GM12801 (cell line): Measurements from ENCODE around the gene AMZ1.

Experiments
- CTCF ChIP-seq: IDR thresholded peaks from one replicate; pipeline ENCODE4 v1.5.1; 2011; ENCODE audit warnings: control low read depth; ENCODE audit not compliant: insufficient read length; ENCODE audit errors: extremely low read depth

Gene AMZ1

DNA sequence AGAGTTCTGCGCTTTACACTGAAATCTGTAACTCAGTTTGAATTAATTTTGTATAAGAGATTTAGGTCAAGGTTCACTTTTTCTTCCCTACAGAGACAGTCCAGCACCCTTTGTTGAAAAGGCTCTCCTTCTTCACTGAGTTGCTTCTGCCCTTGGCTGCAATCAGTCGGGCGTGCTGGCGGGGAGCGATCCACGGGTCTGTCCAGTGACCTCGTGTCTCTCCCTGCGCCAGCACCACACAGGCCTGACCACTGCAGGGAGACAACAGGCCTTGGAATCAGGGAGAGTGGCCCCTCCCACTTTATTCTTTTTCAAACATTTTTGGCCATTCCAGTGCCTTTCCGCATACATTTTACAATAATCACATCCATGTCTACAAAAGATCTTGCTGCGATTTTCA is 66.9 kb downstream of the AMZ1 start:
- no peak for TF ChIP-seq CTCF

GRCh38 chr7:2755531-2755930 is 67.5 kb downstream of the AMZ1 start:
- TF ChIP-seq CTCF = no peak

DNA sequence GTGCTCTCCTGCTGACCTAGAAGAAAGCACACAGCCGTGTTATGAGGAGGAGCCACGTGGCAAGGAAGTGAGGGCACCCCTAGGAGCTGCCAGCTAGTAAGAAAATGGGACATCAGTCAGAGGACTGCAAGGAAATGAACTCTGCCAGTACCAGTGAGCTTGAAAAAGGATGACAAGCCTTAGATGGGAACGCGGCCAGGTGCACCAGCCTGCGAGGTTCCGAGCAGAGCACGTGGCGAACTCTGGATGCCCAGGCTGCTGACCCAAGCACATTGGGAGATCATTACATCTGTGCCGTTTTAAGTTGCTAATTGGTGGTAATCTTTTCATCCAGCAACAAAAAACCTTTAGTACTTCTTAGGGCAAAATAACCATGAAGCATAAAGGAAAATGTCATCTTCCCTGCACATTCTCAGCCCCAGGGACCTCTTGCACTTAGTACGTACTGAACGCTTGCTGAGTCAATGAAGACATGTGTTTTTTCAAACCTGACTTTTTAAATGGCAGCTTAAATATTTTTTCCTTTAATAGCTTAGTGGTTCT is 69.4 kb downstream of the AMZ1 start:
- no peak for TF ChIP-seq CTCF

DNA sequence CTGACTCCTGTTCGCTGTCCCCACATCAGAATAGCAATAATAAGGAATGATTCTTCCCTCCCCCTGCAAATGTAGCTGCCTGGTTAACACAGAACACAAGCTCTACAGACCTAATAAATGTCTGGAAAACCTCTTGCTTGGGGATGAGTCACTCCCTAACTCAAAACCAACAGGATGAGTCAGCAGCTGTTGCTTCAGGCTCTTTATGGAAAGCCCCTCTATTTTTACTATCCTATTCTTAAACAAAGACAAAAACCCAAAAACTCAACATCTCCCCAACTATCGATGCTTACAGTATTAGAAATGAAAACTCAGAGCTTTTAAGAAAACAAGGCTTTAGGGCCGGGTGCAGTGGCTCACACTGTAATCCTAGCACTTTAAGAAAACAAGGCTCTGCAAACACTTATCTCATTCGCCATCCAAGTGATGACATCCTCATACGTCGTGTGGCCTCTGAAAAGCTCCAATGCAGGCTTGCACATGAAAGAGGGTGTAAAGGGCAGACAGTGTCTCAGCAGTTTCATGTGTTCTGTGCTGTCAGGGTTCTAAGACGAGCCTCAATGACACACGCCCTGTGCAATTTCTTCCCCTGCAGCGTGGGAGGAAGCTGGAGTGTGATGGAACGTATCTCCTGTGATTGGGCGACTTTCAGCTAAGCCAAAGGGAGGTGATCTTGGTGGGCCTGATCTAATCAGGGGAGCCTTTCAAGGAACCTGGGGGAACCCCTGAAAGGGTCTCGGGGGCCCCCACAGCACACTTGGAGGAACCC is 70.1 kb downstream of the AMZ1 start:
- no peak for TF ChIP-seq CTCF

- no peak for TF ChIP-seq CTCF
Measured at GRCh38 chr7:2758673-2759616, 70.9 kb downstream of the AMZ1 start.

DNA sequence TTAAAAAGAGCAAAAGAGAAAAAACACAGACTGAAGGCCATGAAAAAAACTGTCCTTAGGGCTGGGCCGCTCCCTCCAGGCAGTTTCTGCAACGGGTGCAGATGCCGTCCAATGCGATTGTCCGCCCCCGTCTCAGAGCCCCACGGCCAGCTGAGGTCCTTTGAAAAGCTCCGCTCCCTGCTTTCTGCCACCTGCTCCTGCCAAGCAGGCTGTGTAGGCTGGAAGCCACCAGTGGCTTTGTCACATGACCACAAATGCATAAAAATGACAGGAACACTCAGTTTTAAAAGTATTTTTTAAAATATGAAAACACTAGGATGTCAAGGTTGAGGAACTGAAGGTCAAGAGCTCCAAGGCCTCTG is 71.7 kb downstream of the AMZ1 start:
- TF ChIP-seq CTCF = no peak
